HCT116 (cell line): ENCODE results near the gene FRMD8. TPM values are rescaled to one million over a fixed set of nuclear protein-coding genes. Genes with fewer than 3 reads are reported as not detected.

Source experiments
- ATAC-seq: fragments of 200-7000 bp; cut with Tn5 transposase; 2 replicates; pipeline ENCODE4 v1.9.1; 2020; ENCODE audit warnings: mild to moderate bottlenecking, moderate library complexity
- BruUV-seq: library from RNA; stranded (reverse); fragments of 400-500 nt; replicated peaks from 2 replicates; lab custom pipeline; 2021; lab: Mats Ljungman, UMichigan
- CTCF ChIA-PET: fragments of 300-600 bp; sonication (Branson Sonifier 250); formaldehyde crosslinking; loops from one replicate; lab custom pipeline; 2021; ENCODE audit warnings: antibody characterized with exemption; lab: Charles Lee
- POLR2A ChIA-PET: fragments of 300-600, 350-600 bp; sonication (Branson Sonifier 250); formaldehyde crosslinking; loops from one replicate; lab custom pipeline; 2021; ENCODE audit warnings: antibody characterized with exemption; lab: Charles Lee
- RAD21 ChIA-PET, 2 experiments: fragments of 300-600 bp; sonication (Branson Sonifier 250); formaldehyde crosslinking; loops; one replicate each; lab custom pipeline; 2023; ENCODE audit warnings: low total read pairs in 2 of 2; ENCODE audit not compliant: uncharacterized antibody in 2 of 2, unreplicated experiment in 2 of 2, low non-redundant PET in 1 of 2; lab: Charles Lee
- DNase-seq: peaks from one replicate; pipeline ENCODE4 v3.0.0-alpha.2; 2010; ENCODE audit warnings: low read depth, low spot score
- H2AFZ ChIP-seq: fragments of 200-600 bp; shearing (Covaris generic), sonication (generic); 2 replicates; pipeline ENCODE4 v1.6.1; 2017; ENCODE audit warnings: low read depth, mixed run types, mixed read lengths, antibody characterized with exemption, low read length; ENCODE audit not compliant: poor library complexity, severe bottlenecking
- H3K27ac ChIP-seq: 2 replicates; pipeline ENCODE4 v1.5.1; 2012; ENCODE audit warnings: low read depth, low read length
- H3K27me3 ChIP-seq: fragments of 200-600 bp; sonication (generic); 2 replicates; pipeline ENCODE4 v1.6.1; 2016; ENCODE audit warnings: mixed run types, low read length, mixed read lengths; ENCODE audit not compliant: insufficient read depth
- H3K36me3 ChIP-seq, 2 experiments: fragments of 200-500 bp in 1 of 2; fragments of 200-600 bp in 1 of 2; sonication (Bioruptor generic) in 1 of 2; sonication (generic) in 1 of 2; 2 replicates each; pipeline versions ENCODE4 v1.5.1 to v1.6.1; 2014 to 2016; ENCODE audit warnings: low read length in 2 of 2, inconsistent platforms in 1 of 2, mixed read lengths in 1 of 2, mixed run types in 1 of 2; ENCODE audit not compliant: insufficient read depth in 2 of 2, control insufficient read depth in 1 of 2
- H3K4me1 ChIP-seq, 2 experiments: fragments of 200-600 bp in 1 of 2; sonication (generic) in 1 of 2; 2 replicates each; pipeline versions ENCODE4 v1.5.1 to v1.6.1; 2012 to 2017; ENCODE audit warnings: low read length in 2 of 2, inconsistent platforms in 1 of 2, mild to moderate bottlenecking in 1 of 2, mixed read lengths in 1 of 2, mixed run types in 1 of 2, moderate library complexity in 1 of 2; ENCODE audit not compliant: insufficient read depth in 2 of 2, control insufficient read depth in 1 of 2
- H3K4me2 ChIP-seq: fragments of 200-600 bp; sonication (generic); 2 replicates; pipeline ENCODE4 v1.6.1; 2017; ENCODE audit warnings: mixed run types, low read length, mixed read lengths
- H3K4me3 ChIP-seq, 2 experiments: fragments of 200-600 bp in 1 of 2; sonication (generic) in 1 of 2; replicated peaks in 1 of 2; 2 replicates each; pipeline ENCODE4 v1.5.1; 2011 to 2016; ENCODE audit warnings: low read length in 2 of 2, control low read depth in 1 of 2, low read depth in 1 of 2, mild to moderate bottlenecking in 1 of 2, mixed read lengths in 1 of 2, mixed run types in 1 of 2
- H3K79me2 ChIP-seq: fragments of 200-600 bp; sonication (generic); 2 replicates; pipeline ENCODE4 v1.6.1; 2017; ENCODE audit warnings: mild to moderate bottlenecking, mixed run types, low read length, moderate library complexity, mixed read lengths; ENCODE audit not compliant: insufficient read depth
- H3K9ac ChIP-seq: fragments of 200-600 bp; sonication (generic); 2 replicates; pipeline ENCODE4 v1.6.1; 2016; ENCODE audit warnings: low read length, mixed read lengths
- H3K9me2 ChIP-seq: fragments of 200-600 bp; sonication (generic), shearing (Covaris generic); 2 replicates; pipeline ENCODE4 v1.6.1; 2017; ENCODE audit warnings: mixed run types, mild to moderate bottlenecking, moderate library complexity; ENCODE audit not compliant: insufficient read depth
- H3K9me3 ChIP-seq, 2 experiments: fragments of 200-500 bp in 1 of 2; fragments of 200-600 bp in 1 of 2; sonication (Bioruptor generic) in 1 of 2; sonication (generic) in 1 of 2; 2 replicates each; pipeline ENCODE4 v1.6.1; 2014 to 2017; ENCODE audit warnings: low read length in 2 of 2, mixed read lengths in 2 of 2, inconsistent platforms in 1 of 2, low read depth in 1 of 2, mild to moderate bottlenecking in 1 of 2, mixed run types in 1 of 2, moderate library complexity in 1 of 2; ENCODE audit not compliant: control insufficient read depth in 1 of 2, insufficient read depth in 1 of 2
- H4K20me1 ChIP-seq: fragments of 200-600 bp; sonication (generic), shearing (Covaris generic); 2 replicates; pipeline ENCODE4 v1.6.1; 2017; ENCODE audit warnings: mixed run types, mild to moderate bottlenecking, moderate library complexity; ENCODE audit not compliant: insufficient read depth
- CBX3 ChIP-seq: IDR thresholded peaks from 2 replicates; pipeline ENCODE4 v1.6.1; 2012; ENCODE audit warnings: low read depth
- CEBPB ChIP-seq: IDR thresholded peaks from 2 replicates; pipeline ENCODE4 v1.6.1; 2012; ENCODE audit warnings: low read depth
- FOSL1 ChIP-seq: IDR thresholded peaks from 2 replicates; pipeline ENCODE4 v1.6.1; 2012; ENCODE audit warnings: low read depth
- POLR2A ChIP-seq: IDR thresholded peaks from 2 replicates; pipeline ENCODE4 v1.7.0; 2011; ENCODE audit warnings: borderline replicate concordance; ENCODE audit not compliant: insufficient read depth, insufficient read length; ENCODE audit errors: extremely low read depth
- POLR2AphosphoS5 ChIP-seq: IDR thresholded peaks from 2 replicates; pipeline ENCODE4 v1.6.1; 2011; ENCODE audit warnings: mild to moderate bottlenecking, low read depth, low read length, moderate library complexity
- RAD21 ChIP-seq: IDR thresholded peaks from 2 replicates; pipeline ENCODE4 v1.6.1; 2012; ENCODE audit warnings: low read depth, mild to moderate bottlenecking
- REST ChIP-seq: IDR thresholded peaks from 2 replicates; pipeline ENCODE4 v1.6.1; 2012; ENCODE audit warnings: low read depth
- SIN3A ChIP-seq: IDR thresholded peaks from 2 replicates; pipeline ENCODE4 v1.6.1; 2012; ENCODE audit warnings: low read depth
- ZFX ChIP-seq: fragments of 450-650 bp; IDR thresholded peaks from 2 replicates; pipeline ENCODE4 v1.6.1; 2017
- intact Hi-C: fragments of 100-400 bp; cut with micrococcal nuclease; formaldehyde crosslinking; loops from 2 replicates; pipeline ENCODE4 v1.10.0; 2022
- total RNA-seq: library from RNA; stranded (reverse); gene quantifications from one replicate; pipeline ENCODE4 v1.2.1, GENCODE V29; 2021; ENCODE audit not compliant: unreplicated experiment

The FRMD8 gene
- total RNA-seq, 1 experiment from 2014 or later: 35.8 TPM

DNA sequence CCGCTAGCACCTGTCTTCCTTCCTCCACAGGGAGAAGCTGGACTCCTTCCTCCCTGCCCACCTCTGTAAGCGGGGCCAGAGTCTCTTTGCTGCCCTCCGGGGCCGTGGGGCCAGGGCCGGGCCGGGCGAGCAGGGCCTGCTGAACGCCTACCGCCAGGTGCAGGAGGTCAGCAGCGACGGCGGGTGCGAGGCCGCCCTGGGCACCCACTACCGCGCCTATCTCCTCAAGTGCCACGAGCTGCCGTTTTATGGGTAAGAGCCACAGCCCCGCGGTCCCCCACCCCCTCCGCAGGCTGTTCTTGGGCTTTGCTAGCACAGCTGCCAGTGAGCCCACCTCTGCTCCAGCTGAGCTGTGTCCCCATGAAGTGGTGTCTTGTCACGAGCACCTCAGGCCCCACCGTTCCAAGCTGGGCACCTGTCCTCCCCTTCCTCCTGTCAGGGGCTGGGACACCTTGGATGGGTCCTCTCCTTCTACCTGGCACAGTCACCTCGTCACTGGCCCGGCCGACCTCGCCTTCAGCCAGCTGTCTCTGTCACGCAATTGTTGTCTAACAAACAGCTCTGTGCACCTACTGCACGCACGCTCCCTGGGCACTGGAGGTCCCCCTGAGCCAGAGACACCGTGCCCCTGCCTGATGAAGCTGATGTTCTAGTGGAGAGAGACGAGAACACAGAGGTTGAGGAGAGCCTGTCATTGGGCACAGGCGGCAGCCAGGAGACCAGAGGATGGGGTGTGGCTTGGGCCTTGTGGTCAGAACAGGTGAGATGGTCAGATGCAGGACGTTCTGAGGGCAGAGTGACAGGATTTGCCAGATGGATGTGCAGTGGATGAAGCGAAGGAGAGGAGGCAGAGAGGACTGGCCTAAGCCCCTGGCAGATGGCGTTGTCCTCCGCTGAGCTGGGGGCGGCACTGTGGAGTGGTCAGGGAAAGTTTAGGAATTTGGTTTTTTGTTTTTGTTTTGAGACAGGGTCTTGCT lies 10.6 kb downstream of the FRMD8 start:
- ChIA-PET POLR2A (interaction anchor here (1.9 kb wide), 1 partner anchor 26 kb away, joined by 4 read pairs; the partner anchor contains the start of gene NEAT1), CTCF (no interaction called here), RAD21 (no interaction called here)
- Histone ChIP-seq H3K36me3 (peaks cover 7 to 21% of the 10 kb centered on the region in 2 experiments), H3K4me3 (no peak overlapping the region), H3K4me2 (no peak overlapping the region), H3K27ac (no peak overlapping the region), H3K79me2 (peaks cover 3% of the 10 kb centered on the region; the same call in 1 of the 2 replicates), H4K20me1 (no peaks in the 10 kb centered on the region), H2AFZ (no peak overlapping the region), H3K9me3 (no peaks in the 10 kb centered on the region), H3K9me2 (no peaks in the 10 kb centered on the region), H3K4me1 (no peaks in the 10 kb centered on the region), H3K9ac (no peak overlapping the region), H3K27me3 (no peaks in the 10 kb centered on the region)
- BruUV-seq: no TSS peak
- DNase-seq (no peak), ATAC-seq (no peak)
- intact Hi-C loops: no loop called here
- TF ChIP-seq FOSL1 (no peak), REST (no peak), ZFX (no peak), POLR2A (no peak), SIN3A (no peak), RAD21 (no peak), CBX3 (no peak), CEBPB (no peak), POLR2AphosphoS5 (no peak)
